ENCODE measurements around the gene KCNMB1.

The KCNMB1 gene

DNA sequence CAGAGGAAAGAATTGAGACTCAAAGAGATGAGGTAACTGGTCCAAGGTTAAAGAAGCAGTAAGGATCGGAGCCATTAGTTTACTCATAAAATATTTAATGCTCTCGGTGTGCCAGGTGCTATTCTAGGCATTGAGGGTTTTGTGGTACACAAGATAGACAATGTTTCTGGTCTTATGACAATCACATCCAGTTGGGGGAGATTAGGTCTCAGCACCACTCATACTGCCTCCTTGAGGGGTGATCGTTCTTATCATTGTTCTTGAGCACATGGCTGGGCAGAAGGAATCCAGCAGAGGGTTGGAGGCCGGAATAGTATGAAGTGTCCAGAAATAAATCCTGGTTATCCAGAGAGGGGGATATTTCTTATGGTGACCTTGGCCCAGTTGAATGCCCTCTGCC lies 50.9 kb downstream of the KCNMB1 start:
- no peak for DNase-seq

DNA sequence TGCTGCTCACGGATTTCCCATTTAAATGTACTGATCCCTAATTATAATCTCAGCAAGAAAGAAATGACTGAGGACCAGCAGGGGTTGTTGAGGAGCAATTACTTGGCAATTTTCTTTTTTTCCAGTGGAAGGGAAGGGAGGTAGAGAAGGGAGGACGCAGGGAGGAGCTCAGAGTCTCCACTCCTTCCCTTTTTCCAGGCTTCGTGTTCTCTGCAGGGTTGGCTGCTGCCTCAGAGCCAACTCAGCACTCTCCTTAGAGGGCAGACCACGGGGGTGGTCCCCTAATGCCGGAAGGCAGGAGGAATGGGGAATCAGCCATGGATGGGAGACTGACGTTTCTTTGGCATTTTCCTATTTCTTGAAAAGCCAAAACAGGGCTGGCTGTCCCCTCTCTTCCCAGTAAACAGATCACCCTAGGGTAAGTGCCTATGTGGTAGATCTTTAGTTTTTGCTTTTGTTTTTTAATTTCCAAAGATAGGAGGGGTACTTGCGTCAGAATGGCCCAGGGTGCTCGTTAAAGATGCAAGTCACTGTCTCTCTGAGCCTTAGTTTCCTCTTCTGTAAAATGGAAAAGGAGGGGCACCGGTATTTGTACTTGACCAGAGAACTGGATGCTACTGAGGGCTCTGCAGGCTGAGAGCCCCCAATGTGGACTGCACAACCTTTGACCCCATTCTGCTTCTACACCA lies 52.0 kb downstream of the KCNMB1 start:
- no peak for DNase-seq

DNA sequence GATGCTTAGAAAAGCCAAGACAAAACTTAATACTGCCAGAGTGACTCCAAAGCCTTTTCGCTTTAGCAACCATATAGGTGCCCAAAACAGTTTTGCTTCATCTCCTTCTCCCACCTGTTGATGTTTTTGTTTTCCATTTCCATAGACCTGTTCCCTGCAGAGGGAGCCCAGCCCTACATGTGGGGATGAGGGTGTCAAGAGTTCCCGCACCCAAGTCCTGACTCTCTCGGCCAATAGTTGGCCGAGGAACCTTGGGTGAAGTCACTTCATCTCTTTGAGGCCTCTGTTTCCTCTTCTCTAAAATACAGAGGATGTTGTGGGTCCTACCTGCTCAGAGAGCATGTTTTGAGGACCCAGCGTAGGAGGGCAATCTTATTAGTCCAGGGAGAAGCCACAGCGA lies 53.1 kb downstream of the KCNMB1 start:
- no peak for DNase-seq

GRCh38 chr5:170334626-170335025 lies 54.5 kb downstream of the KCNMB1 start:
- DNase-seq, result no peak

DNA sequence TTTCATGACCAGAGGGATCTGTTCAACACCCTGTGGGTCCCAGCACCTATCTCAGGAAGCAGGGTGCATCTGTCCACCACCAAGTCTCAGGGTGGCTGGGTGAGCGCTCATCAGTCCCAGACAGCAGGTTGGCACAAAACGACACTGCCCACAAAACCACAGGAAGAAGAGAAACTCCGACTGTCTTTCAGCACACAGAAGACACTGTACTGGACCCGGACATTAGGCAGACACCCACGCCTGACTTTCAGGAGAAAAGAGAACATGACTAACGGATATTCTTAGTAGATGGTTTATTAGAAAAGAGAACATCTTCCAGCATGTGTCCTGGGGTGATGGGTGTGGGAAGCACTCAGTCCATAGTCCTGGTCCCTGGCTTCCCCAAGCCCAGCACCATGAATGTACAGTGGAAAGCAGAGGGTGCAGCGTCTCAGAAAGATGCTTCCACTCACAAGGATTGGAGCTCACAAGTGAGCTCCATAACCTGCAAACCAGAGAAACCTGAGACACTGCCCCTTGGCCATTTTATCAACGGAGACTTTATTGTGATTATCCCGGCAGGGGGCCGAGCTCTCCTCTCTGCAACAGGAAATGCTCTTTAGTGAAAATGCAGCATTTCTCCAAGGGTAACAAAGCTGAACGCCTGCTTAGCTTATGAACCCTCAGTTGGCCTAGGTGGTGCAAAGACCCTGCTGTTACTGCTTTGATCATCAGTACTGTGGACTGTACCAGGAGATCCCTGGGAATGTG lies 55.8 kb downstream of the KCNMB1 start:
- DNase-seq, result no peak

GRCh38 chr5:170332058-170332457 lies 57.1 kb downstream of the KCNMB1 start:
- DNase-seq, result no peak

DNA sequence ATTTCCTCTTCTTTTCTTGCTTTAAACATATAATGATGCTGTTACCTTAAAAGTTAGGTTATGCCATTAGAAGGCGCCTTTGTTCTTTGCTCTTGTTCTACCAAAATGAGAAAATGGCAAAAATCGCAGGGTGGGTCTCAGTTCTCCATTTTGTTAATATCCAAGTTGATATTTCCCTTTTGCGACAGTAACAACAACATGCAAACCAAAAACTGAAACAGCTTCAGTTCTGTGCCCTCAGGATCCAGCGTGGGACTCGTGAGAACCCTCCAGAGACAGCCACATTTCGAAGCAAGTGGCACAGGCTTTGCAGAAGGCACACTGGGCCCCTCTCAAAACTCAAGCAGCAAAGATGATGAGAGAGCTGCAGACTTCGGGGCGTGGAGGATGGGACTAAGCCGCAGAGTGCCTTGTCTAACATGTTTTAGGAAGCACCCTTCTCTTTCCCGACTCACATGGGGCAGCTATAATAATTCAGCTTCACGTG lies 58.6 kb downstream of the KCNMB1 start:
- no peak for DNase-seq

DNA sequence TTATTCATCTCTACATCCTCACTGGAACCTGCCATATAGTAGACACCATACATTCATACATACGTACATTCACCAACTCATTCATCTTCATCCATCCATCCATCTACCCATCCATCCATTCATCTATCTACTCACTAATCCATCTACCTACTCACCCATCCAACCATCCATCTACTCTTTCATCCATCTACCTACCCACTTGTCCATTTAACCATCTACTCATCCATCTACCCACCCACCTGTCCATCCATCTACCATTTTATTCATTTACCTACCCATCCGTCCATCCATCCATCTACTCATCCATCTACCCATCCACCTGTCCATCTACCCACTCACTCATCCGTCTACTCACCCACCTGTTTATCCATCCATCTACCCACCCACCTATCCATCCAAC lies 59.6 kb downstream of the KCNMB1 start:
- DNase-seq, result no peak

DNA sequence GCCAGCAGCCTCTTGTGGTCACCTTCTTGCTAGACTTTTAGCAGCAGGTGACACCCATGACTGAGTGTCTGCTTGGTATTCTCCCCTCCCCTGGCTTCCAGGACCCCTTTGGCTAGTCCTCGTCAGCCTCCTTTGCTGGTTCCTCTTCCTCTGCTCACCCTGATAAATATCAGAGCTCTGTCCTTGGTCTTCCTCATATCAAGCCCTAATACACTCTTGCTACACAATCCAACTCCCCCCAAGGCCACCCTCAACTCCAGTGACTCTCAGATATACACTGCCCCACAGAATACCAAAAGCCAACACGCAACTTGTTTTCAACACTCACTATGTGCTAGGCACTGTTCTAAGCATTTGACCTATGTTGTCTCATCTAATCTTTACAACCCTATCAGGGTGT lies 61.3 kb downstream of the KCNMB1 start:
- DNase-seq, result no peak

GRCh38 chr5:170327168-170327567 lies 62.0 kb downstream of the KCNMB1 start:
- DNase-seq, result no peak
